Islet of Langerhans (tissue), 1 donor: ENCODE data around the gene ATP7B.
"Not testable (repeated sequence)": the region's sequence is repeated elsewhere in the genome, so short reads cannot be mapped to it uniquely, and the experiment has no call there.

Source experiments
- FAIRE-seq: peaks from one replicate; lab custom pipeline; 2011; peaks lifted over from hg19 to GRCh38; lab: Jason Lieb, UNC

The ATP7B gene

DNA sequence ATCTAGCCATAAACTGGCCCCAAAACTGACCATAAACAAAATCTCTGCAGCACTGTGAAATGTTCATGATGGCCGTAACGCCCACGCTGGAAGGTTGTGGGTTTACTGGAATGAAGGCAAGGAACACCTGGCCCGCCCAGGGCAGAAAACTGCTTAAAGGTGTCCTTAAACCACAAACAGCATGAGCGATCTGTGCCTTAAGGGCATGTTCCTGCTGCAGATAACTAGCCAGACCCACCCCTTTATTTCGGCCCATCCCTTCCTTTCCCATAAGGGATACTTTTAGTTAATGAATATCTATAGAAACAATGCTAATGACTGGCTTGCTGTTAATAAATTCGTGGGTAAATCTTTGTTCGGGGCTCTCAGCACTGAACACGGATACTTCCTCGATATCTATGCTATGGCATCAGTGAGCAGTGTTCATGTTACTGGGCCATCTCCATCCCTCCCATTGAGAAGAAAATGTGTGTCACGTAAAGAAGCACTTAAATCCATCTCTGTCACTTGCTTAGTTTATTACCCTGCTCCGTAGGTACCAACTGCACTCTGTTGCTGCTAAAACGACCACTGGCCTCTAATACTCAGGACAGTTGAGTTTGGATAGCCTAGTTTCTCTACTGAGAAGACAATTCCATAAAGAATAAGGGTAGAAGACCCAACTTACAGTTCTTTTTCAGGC lies 5.3 kb downstream of the ATP7B start:
- no peak for FAIRE-seq

- FAIRE-seq, result no peak
These were observed 6.6 kb downstream of the ATP7B start for GRCh38 chr13:52004511-52005170.

DNA sequence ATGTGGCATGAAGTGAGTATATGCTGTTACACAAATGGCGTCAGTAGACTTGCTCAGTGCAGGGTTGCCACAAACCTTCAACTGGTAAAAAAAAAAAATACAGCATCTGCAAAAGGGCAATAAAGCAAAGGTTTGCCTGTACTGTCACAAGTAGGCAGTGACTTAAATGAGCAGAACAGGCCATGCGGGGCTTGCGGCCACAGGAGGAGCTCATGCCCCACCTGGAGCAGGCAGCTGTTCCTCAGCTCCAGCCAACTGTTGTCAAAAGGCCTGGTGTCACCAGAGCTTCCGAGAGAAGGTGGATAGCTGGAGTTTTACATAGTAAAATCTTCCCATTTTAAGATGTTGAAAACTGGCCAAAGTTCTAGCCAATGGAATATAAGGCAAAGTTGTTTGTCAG lies 7.7 kb downstream of the ATP7B start:
- no peak for FAIRE-seq

DNA sequence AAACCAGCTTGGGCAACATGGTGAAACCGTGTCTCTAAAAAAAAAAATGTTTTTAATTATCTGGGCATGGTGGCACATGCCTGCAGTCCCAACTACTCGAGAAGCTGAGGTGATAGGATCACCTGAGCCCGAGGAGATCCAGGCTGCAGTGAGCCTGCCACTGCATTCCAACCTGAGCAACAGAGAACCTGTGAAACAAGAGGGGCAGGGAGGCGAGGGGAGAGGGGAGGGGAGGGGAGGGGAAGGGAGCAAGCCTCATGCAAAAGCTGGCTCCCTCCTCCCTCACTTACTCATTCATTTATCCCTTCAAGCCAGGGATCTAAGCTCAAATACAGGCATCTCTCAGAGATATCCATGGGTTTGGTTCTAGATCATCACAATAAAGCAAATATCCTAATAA lies 8.9 kb downstream of the ATP7B start:
- no peak for FAIRE-seq

DNA sequence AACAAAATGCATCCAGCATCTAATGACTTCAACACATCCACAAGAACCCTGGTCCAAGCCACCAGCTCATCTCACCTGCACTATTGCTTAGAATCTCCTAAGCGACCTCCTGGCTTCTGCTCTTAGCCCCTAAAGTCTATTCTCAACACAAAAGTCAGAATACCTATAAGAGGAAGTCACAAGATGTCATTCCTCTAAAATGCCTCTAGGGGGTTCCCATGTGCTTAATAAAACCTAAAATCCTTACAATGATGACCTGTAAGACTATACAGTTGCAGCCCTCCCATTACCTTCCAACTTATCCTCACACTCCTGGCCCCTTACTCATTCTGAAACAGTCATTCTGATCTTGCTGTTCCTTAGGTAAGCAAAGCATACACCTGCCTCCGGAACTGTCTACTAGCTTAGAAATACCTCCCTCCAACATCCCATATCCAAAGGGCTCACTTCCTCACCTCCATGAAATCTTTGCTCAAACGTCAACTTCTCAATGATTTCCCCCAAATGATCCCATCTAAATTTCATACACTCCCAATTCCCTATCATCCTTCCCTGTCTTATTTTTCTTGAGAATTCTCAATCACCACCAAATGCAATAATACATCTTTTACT lies 10.0 kb downstream of the ATP7B start:
- peak; percentile 75 for FAIRE-seq

DNA sequence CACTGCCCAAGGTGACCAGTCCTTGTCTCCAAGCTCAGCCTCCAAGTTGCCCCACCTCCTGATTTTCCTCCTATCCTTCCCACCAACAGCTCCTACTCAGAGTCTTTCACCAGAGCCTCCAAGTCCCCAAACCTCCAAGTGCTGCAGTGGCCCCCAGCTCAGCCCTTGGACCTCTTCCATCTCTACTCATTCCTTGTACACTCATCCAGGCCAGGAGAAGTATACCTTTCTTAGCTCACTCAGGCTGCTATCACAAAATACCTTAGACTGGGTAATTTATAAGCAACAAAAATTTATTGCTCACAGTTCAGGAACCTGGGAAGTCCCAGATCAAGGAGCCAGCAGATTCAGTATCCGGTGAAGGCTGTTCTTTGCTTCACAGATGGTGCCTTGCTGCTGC lies 11.3 kb downstream of the ATP7B start:
- FAIRE-seq, result no peak

DNA sequence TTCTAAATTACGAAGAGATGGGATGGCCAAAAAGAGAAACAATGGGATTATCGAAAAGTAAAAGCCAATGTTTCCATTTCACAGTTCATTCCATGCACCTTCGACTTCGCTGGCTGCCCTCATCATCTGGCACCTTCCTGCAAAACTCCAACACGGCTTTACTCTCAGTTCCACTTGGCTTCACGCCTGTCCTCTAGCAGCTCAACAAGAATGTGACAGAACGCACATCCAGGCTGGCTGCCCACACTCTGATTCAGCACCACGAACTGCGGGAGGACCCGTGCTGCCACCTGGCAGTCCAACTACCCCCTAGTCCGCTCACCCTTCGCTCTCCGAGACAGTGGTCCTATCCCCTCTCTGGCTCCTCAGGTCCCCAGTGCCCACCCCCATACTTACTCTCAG lies 11.7 kb downstream of the ATP7B start:
- no peak for FAIRE-seq

- FAIRE-seq, result no peak
These were observed 12.3 kb downstream of the ATP7B start for GRCh38 chr13:51998723-51999509.

DNA sequence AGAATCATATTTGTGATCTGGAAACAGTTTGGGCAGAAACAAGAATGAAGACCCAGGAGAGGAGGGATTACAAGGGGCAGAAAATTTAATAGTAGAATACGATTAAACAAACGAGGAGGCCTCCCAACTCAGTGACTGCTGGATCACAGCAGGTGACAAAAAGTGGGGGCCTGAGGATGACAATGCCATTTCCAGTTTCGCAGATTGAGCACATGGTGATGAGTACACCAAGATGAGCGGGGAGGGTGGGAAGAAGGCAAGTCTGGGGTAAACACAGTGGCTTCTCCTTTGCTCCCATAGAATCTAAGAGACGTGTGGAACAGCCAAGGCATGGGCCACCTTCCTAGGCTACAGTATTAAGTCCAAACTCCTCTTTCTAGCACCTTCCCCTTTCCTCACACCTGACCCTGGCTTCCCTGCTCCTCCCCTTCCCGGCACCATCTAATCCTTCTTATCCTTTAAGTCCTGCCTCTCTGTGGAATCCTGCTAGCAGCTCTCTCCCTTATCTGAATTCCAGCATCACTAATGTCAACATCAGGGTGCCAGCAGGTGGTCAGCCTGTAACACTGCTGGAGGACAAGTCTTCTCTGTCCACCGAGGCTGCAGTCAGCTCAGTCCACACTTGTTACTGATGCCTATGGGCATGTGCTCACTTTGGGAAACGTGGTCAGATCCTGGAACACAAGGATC lies 13.5 kb downstream of the ATP7B start:
- no peak for FAIRE-seq

- FAIRE-seq, result no peak
These were observed 14.1 kb downstream of the ATP7B start for GRCh38 chr13:51997186-51997585.

DNA sequence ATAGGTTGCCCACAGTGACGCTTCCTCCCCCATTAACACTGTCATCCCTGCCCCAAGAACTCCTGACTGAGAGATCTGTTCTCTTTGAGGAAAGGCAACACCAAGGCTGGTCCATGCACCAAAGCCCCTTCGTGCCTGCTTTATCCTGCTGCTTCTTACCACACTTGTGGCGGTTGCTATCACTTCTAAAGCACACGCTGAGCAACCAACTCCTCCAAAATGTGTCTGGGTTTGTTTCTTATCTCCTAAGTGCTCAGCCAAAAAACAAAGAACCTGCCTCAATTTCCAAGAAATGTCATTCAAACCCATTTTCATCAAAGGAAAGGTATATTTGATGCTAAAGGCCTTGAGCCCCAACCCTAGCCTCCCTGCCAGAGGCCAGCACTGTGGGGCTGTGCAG lies 14.6 kb downstream of the ATP7B start:
- no peak for FAIRE-seq

GRCh38 chr13:51995677-51996551 lies 15.3 kb downstream of the ATP7B start:
- FAIRE-seq, result no peak

DNA sequence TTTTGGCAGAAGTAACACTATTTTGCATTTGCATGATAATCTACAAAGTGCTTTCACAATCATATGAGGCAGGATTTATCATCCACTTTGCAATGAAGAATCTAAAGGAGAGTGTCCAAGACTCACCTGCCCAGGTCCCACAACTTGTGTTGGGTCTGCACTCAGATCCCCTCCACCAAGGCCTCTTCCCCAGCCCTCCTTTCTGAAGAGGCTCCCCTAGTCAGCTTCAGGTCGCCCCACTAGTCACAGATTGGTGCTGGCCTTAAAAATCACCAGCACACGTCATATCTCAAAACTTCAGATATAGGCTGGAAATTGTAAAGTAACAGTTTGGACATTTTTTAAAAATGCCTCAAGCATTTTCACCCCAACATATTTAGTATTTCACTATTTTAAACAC lies 17.5 kb downstream of the ATP7B start:
- FAIRE-seq, result no peak

- FAIRE-seq, result no peak
These were observed 22.1 kb downstream of the ATP7B start for GRCh38 chr13:51988988-51989618.

DNA sequence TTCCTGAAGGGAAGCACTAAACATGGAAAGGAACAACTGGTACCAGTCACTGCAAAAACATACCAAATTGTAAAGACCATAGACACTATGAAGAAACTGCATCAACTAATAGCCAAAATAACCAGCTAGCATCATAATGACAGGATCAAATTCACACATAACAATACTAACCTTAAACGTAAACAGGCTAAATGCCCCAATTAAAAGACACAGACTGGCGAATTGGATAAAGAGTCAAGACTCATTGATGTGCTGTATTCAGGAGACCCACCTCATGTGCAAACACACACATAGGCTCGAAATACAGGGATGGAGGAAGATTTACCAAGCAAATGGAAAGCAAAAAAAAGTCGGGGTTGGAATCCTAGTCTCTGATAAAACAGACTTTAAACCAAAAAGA lies 26.3 kb downstream of the ATP7B start:
- FAIRE-seq, result not testable (repeated sequence)

GRCh38 chr13:51983292-51983691 lies 28.0 kb downstream of the ATP7B start:
- not testable (repeated sequence) for FAIRE-seq

GRCh38 chr13:51981355-51981754 lies 29.9 kb downstream of the ATP7B start:
- FAIRE-seq, result no peak

GRCh38 chr13:51980908-51981307 lies 30.3 kb downstream of the ATP7B start:
- FAIRE-seq, result no peak

- peak; percentile 17 for FAIRE-seq
These were observed 32.3 kb downstream of the ATP7B start for GRCh38 chr13:51978796-51979556.

- FAIRE-seq, result no peak
These were observed 33.6 kb downstream of the ATP7B start for GRCh38 chr13:51977625-51978024.
